ENCODE results near the gene TAOK1. TPM values are rescaled to one million over a fixed set of nuclear protein-coding genes. Genes with fewer than 3 reads are reported as not detected.

Gene TAOK1
- total and polyA plus RNA-seq, 10 of the 15 experiments (the other 5 are each of a cell fraction or from before 2014, with no cell fraction given), result 2.0 to 27.1 (median 11.8) TPM

DNA sequence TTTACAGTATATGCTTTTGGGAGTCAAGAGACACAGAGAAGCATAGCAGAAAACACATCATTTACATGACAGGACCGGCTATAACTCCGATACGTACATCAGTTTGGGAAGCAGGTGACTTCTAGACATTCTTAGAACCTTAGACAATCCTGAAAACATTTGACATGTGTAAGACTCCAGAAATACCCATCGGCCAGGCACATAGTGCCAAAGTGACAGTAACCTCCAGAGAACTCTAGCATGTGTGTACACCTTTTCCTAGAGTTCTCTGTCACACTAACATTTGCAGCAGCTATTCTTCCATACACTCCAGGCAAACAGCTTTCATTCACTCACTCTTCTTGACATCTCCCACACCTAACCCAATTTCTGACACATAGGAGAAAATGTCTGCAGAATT is 3.4 kb upstream of the TAOK1 start:
- intact Hi-C loops (cut with micrococcal nuclease; ENCODE audit: unreplicated experiment), result no loop called here
- no peaks in the 10 kb centered on the region for H3K4me1 ChIP-seq (ENCODE audit: control insufficient read depth, insufficient read depth, low read length)
- H3K27ac ChIP-seq (ENCODE audit: control insufficient read depth, insufficient read depth), result no peak overlapping the region
- no peaks in the 10 kb centered on the region for H3K36me3 ChIP-seq (ENCODE audit: control insufficient read depth in 2 of 2, insufficient read depth in 2 of 2, low read length in 1 of 2)
- no peaks in the 10 kb centered on the region for H3K9me3 ChIP-seq (replicated peaks; ENCODE audit: control insufficient read depth, insufficient read depth, low read length)
- no peaks in the 10 kb centered on the region; the same call in 1 of the 2 replicates for H4K20me1 ChIP-seq (ENCODE audit: control insufficient read depth, insufficient read depth)
- no peak overlapping the region for H3K4me2 ChIP-seq (ENCODE audit: control insufficient read depth, insufficient read depth)
- WGBS (ENCODE audit: insufficient coverage, insufficient replicate concordance, low lambda C conversion rate, missing lambda C conversion rate), result 79% methylated on average over 4 of the region's 4 CpGs
- in situ Hi-C loops (cut with MboI), result no loop called here
- no TSS peak for BruUV-seq (replicated peaks)
- H2AFZ ChIP-seq (ENCODE audit: control insufficient read depth, low read depth, low read length), result no peak overlapping the region
- RAD21 ChIA-PET (ENCODE audit: unreplicated experiment), result interaction anchor here (1.0 kb wide), 1 partner anchor 17 kb away, joined by 7 read pairs; no protein-coding TSS in a partner anchor
- CTCF ChIA-PET, result interaction anchor here (1.5 to 2.3 kb wide), 2 partner anchors 17 to 237 kb away, joined by 4 to 12 read pairs; no protein-coding TSS in a partner anchor
- H3K27me3 ChIP-seq (replicated peaks in 1 of 2; ENCODE audit: control insufficient read depth in 2 of 2, insufficient read depth in 2 of 2, low read length in 1 of 2), result no peaks in the 10 kb centered on the region
- POLR2A ChIA-PET, result interaction anchor here (1.7 kb wide), 1 partner anchor 178 kb away, joined by 3 read pairs; no protein-coding TSS in a partner anchor
- TF ChIP-seq USF2 (IDR thresholded peaks at IDR 0.05; ENCODE audit: borderline replicate concordance, low read depth, low read length), result no peak
- no peak for TF ChIP-seq CBX5 (IDR thresholded peaks at IDR 0.05; ENCODE audit: low read depth)
- TF ChIP-seq, protein P1, sequence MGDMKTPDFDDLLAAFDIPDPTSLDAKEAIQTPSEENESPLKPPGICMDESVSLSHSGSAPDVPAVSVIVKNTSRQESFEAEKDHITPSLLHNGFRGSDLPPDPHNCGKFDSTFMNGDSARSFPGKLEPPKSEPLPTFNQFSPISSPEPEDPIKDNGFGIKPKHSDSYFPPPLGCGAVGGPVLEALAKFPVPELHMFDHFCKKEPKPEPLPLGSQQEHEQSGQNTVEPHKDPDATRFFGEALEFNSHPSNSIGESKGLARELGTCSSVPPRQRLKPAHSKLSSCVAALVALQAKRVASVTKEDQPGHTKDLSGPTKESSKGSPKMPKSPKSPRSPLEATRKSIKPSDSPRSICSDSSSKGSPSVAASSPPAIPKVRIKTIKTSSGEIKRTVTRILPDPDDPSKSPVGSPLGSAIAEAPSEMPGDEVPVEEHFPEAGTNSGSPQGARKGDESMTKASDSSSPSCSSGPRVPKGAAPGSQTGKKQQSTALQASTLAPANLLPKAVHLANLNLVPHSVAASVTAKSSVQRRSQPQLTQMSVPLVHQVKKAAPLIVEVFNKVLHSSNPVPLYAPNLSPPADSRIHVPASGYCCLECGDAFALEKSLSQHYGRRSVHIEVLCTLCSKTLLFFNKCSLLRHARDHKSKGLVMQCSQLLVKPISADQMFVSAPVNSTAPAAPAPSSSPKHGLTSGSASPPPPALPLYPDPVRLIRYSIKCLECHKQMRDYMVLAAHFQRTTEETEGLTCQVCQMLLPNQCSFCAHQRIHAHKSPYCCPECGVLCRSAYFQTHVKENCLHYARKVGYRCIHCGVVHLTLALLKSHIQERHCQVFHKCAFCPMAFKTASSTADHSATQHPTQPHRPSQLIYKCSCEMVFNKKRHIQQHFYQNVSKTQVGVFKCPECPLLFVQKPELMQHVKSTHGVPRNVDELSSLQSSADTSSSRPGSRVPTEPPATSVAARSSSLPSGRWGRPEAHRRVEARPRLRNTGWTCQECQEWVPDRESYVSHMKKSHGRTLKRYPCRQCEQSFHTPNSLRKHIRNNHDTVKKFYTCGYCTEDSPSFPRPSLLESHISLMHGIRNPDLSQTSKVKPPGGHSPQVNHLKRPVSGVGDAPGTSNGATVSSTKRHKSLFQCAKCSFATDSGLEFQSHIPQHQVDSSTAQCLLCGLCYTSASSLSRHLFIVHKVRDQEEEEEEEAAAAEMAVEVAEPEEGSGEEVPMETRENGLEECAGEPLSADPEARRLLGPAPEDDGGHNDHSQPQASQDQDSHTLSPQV (IDR thresholded peaks at IDR 0.05), result no peak
- no peak for TF ChIP-seq CBX3 (IDR thresholded peaks at IDR 0.05; ENCODE audit: borderline replicate concordance, low read depth)
- TF ChIP-seq, protein P2, sequence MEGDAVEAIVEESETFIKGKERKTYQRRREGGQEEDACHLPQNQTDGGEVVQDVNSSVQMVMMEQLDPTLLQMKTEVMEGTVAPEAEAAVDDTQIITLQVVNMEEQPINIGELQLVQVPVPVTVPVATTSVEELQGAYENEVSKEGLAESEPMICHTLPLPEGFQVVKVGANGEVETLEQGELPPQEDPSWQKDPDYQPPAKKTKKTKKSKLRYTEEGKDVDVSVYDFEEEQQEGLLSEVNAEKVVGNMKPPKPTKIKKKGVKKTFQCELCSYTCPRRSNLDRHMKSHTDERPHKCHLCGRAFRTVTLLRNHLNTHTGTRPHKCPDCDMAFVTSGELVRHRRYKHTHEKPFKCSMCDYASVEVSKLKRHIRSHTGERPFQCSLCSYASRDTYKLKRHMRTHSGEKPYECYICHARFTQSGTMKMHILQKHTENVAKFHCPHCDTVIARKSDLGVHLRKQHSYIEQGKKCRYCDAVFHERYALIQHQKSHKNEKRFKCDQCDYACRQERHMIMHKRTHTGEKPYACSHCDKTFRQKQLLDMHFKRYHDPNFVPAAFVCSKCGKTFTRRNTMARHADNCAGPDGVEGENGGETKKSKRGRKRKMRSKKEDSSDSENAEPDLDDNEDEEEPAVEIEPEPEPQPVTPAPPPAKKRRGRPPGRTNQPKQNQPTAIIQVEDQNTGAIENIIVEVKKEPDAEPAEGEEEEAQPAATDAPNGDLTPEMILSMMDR (IDR thresholded peaks at IDR 0.05 in 2 of 3, conservative IDR thresholded peaks at IDR 0.05 in 1 of 3; ENCODE audit: control insufficient read depth in 2 of 3, extremely low read depth in 1 of 3, insufficient read depth in 1 of 3, low read depth in 3 of 3, low read length in 3 of 3), result no peak
- no peak for TF ChIP-seq NR2C1 (IDR thresholded peaks at IDR 0.05)
- TF ChIP-seq, protein P3, sequence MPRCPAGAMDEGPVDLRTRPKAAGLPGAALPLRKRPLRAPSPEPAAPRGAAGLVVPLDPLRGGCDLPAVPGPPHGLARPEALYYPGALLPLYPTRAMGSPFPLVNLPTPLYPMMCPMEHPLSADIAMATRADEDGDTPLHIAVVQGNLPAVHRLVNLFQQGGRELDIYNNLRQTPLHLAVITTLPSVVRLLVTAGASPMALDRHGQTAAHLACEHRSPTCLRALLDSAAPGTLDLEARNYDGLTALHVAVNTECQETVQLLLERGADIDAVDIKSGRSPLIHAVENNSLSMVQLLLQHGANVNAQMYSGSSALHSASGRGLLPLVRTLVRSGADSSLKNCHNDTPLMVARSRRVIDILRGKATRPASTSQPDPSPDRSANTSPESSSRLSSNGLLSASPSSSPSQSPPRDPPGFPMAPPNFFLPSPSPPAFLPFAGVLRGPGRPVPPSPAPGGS (IDR thresholded peaks at IDR 0.05; ENCODE audit: borderline replicate concordance, insufficient read depth, low read depth, low read length, poor library complexity, severe bottlenecking), result no peak
- TF ChIP-seq RBBP5 (conservative IDR thresholded peaks at IDR 0.05), result no peak
- TF ChIP-seq PAX8 (IDR thresholded peaks at IDR 0.05), result no peak
- no peak for TF ChIP-seq SMARCA5 (IDR thresholded peaks at IDR 0.05)
- FAIRE-seq (no peak), DNase-seq (ENCODE audit: low read depth, low spot score) (no peak), ATAC-seq (no peak)
- H3K9ac ChIP-seq (ENCODE audit: control insufficient read depth, insufficient read depth, low read length), result no peak overlapping the region
- peaks cover 18% of the 10 kb centered on the region for H3K79me2 ChIP-seq (ENCODE audit: control insufficient read depth, insufficient read depth, low read length)
- SMC1A ChIA-PET (ENCODE audit: uncharacterized antibody, unreplicated experiment), result interaction anchor here (1.3 kb wide), 1 partner anchor 17 kb away, joined by 6 read pairs; no protein-coding TSS in a partner anchor
- H3K4me3 ChIP-seq, result no peak overlapping the region

Measured in GM12878 (cell line).